CD14-positive monocyte (primary cell): ENCODE results near the gene TRAM2. TPM values are rescaled to one million over a fixed set of nuclear protein-coding genes. Genes with fewer than 3 reads are reported as not detected.

Experiments
- DNase-seq, 3 donors: peaks; one replicate each; pipeline ENCODE4 v3.0.0-alpha.2; 2011 to 2022
- H2AFZ ChIP-seq: 2 replicates; pipeline ENCODE4 v1.6.0; 2012; ENCODE audit warnings: mild to moderate bottlenecking, low read depth, low read length, inconsistent platforms; ENCODE audit not compliant: insufficient read depth, poor library complexity, severe bottlenecking
- H3K27ac ChIP-seq, 2 donors: 1 replicate in 1 of 2; 2 replicates in 1 of 2; pipeline ENCODE4 v1.5.1; 2012 to 2013; ENCODE audit warnings: low read length in 2 of 2, control low read depth in 1 of 2, inconsistent platforms in 1 of 2, low read depth in 1 of 2, mild to moderate bottlenecking in 1 of 2
- H3K27me3 ChIP-seq, 2 donors: one replicate each; pipeline versions ENCODE4 v1.6.0 to v1.6.1; 2011 to 2013; ENCODE audit warnings: low read length in 2 of 2; ENCODE audit not compliant: control insufficient read depth in 2 of 2, insufficient read depth in 2 of 2
- H3K36me3 ChIP-seq, 2 donors: replicated peaks in 1 of 2; 1 replicate in 1 of 2; 2 replicates in 1 of 2; pipeline versions ENCODE4 v1.5.1 to v1.6.1; 2012 to 2013; ENCODE audit warnings: low read length in 2 of 2, control low read depth in 1 of 2, inconsistent platforms in 1 of 2, mild to moderate bottlenecking in 1 of 2; ENCODE audit not compliant: insufficient read depth in 2 of 2, control insufficient read depth in 1 of 2
- H3K4me1 ChIP-seq, 2 donors: 1 replicate in 1 of 2; 2 replicates in 1 of 2; pipeline versions ENCODE4 v1.5.1 to v1.6.1; 2012 to 2013; ENCODE audit warnings: low read length in 2 of 2, control low read depth in 1 of 2, inconsistent platforms in 1 of 2, mild to moderate bottlenecking in 1 of 2, moderate library complexity in 1 of 2; ENCODE audit not compliant: insufficient read depth in 2 of 2, control insufficient read depth in 1 of 2
- H3K4me2 ChIP-seq: replicated peaks from 2 replicates; pipeline ENCODE3; 2012; ENCODE audit warnings: low read length, moderate library complexity, mild to moderate bottlenecking; ENCODE audit not compliant: poor library complexity, severe bottlenecking; ENCODE audit errors: extremely low read depth
- H3K4me3 ChIP-seq, 3 experiments: fragments of 200-600 bp in 1 of 3; sonication (generic) in 1 of 3; replicated peaks in 1 of 3; 1 replicate in 2 of 3; 2 replicates in 1 of 3; pipeline ENCODE4 v1.5.1; 2011 to 2013; ENCODE audit warnings: low read length in 3 of 3, mild to moderate bottlenecking in 3 of 3, control low read depth in 2 of 3, low read depth in 2 of 3, inconsistent platforms in 1 of 3, moderate library complexity in 1 of 3
- H3K79me2 ChIP-seq: 2 replicates; pipeline ENCODE4 v1.6.0; 2012; ENCODE audit warnings: mild to moderate bottlenecking, control low read depth, inconsistent platforms, low read length, moderate library complexity; ENCODE audit not compliant: insufficient read depth
- H3K9ac ChIP-seq: 2 replicates; pipeline ENCODE4 v1.6.0; 2017; ENCODE audit warnings: low read length, mild to moderate bottlenecking; ENCODE audit not compliant: insufficient read depth, poor library complexity, severe bottlenecking
- H3K9me3 ChIP-seq, 2 donors: replicated peaks in 1 of 2; 1 replicate in 1 of 2; 2 replicates in 1 of 2; pipeline versions ENCODE4 v1.5.1 to v1.6.1; 2012 to 2013; ENCODE audit warnings: low read length in 2 of 2, control low read depth in 1 of 2; ENCODE audit not compliant: control insufficient read depth in 1 of 2, insufficient read depth in 1 of 2
- H4K20me1 ChIP-seq: 2 replicates; pipeline ENCODE4 v1.6.0; 2012; ENCODE audit warnings: mild to moderate bottlenecking, low read length, control low read depth, moderate library complexity; ENCODE audit not compliant: insufficient read depth
- H3K27ac Mint-ChIP-seq, 7 donors: one replicate each; pipeline ENCODE4 v1.8.0; 2020; ENCODE audit warnings: mild to moderate bottlenecking in 7 of 7, mixed read lengths in 7 of 7, moderate library complexity in 6 of 7, inconsistent platforms in 2 of 7
- H3K27me3 Mint-ChIP-seq, 3 donors: one replicate each; pipeline ENCODE4 v1.8.0; 2021 to 2022; ENCODE audit warnings: low read depth in 3 of 3, mild to moderate bottlenecking in 3 of 3, mixed read lengths in 3 of 3, moderate library complexity in 3 of 3, inconsistent platforms in 1 of 3
- H3K36me3 Mint-ChIP-seq, 2 donors: one replicate each; pipeline ENCODE4 v1.8.0; 2020; ENCODE audit warnings: mixed read lengths in 2 of 2, inconsistent platforms in 1 of 2, mild to moderate bottlenecking in 1 of 2
- H3K4me1 Mint-ChIP-seq: one replicate; pipeline ENCODE4 v1.8.0; 2020; ENCODE audit warnings: mild to moderate bottlenecking, mixed read lengths
- H3K4me3 Mint-ChIP-seq, 2 donors: one replicate each; pipeline ENCODE4 v1.8.0; 2020; ENCODE audit warnings: mild to moderate bottlenecking in 2 of 2, mixed read lengths in 2 of 2, moderate library complexity in 1 of 2
- H3K9me3 Mint-ChIP-seq, 7 donors: one replicate each; pipeline ENCODE4 v1.8.0; 2020 to 2022; ENCODE audit warnings: mixed read lengths in 7 of 7, mild to moderate bottlenecking in 6 of 7, moderate library complexity in 6 of 7, inconsistent platforms in 2 of 7
- WGBS: methylation state at CpG from one replicate; pipeline ENCODE4 v1.1.5; 2013; ENCODE audit warnings: missing lambda C conversion rate; ENCODE audit not compliant: insufficient coverage; 5-methylcytosine and 5-hydroxymethylcytosine counted together
- intact Hi-C, 2 donors: fragments of 100-400 bp; cut with micrococcal nuclease; formaldehyde crosslinking; loops; one replicate each; pipeline versions ENCODE4 v1.15.0 to v1.15.1; 2023
- polyA plus RNA-seq, 3 donors: library from polyadenylated mRNA; depleted of rRNA in 1 of 3; unstranded in 2 of 3; stranded (reverse) in 1 of 3; fragments of 300-500 nt in 2 of 3; fragments of >200 nt in 1 of 3; fragmentation: Illumina TruSeq in 2 of 3; gene quantifications; 1 replicate in 2 of 3; 2 replicates in 1 of 3; pipeline ENCODE4 v1.2.3, GENCODE V29; 2012 to 2021
- TF ChIP-seq, protein P1 (sequence below): fragments of 200-600 bp; IDR thresholded peaks from one replicate; pipeline ENCODE4 v1.8.0; 2022; ENCODE audit warnings: antibody characterized with exemption, mild to moderate bottlenecking

TRAM2 gene
- polyA plus RNA-seq, 3 donors, result 4.7 to 11.7 (median 5.9) TPM

DNA sequence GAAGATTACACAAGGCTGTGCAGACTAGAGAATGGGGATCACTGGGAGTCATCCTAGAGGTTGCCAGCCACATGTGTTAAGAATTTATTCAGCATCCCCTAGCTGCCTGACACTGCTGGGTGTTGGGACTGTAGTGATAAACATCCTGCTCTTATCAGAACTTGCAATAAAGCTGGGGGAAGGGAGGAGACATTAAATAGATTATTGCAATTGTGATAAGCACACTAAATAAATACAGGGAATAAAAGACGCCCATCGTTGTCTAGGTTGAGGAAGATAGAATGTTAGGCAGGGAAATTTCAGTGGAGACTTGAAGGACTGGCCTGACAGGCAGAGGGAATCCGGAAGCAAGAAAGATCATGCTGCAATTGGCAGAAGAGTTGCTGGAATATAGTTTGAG is 33.2 kb upstream of the TRAM2 start:
- no peak overlapping the region for H3K4me2 ChIP-seq
- no peak for DNase-seq
- Mint-ChIP-seq H3K36me3 (no peaks in the 10 kb centered on the region), H3K4me1 (peaks cover 15% of the 10 kb centered on the region), H3K27ac (no peak overlapping the region), H3K9me3 (peaks cover 4 to 11% (median 7%) of the 10 kb centered on the region in 7 donors), H3K4me3 (no peak overlapping the region), H3K27me3 (no peaks in the 10 kb centered on the region)
- H4K20me1 ChIP-seq, result no peaks in the 10 kb centered on the region
- no peaks in the 10 kb centered on the region for H3K79me2 ChIP-seq
- no peak overlapping the region for H2AFZ ChIP-seq
- H3K9ac ChIP-seq, result no peak overlapping the region
- 100% methylated on average over 3 of the region's 3 CpGs for WGBS
- peaks cover 0 to 4% of the 10 kb centered on the region in 2 donors for H3K9me3 ChIP-seq
- no peaks in the 10 kb centered on the region for H3K27me3 ChIP-seq
- H3K4me3 ChIP-seq, result no peak overlapping the region
- peaks cover 10 to 12% of the 10 kb centered on the region in 2 donors for H3K4me1 ChIP-seq
- H3K36me3 ChIP-seq, result no peaks in the 10 kb centered on the region
- intact Hi-C loops, result no loop called here
- TF ChIP-seq, protein P1, sequence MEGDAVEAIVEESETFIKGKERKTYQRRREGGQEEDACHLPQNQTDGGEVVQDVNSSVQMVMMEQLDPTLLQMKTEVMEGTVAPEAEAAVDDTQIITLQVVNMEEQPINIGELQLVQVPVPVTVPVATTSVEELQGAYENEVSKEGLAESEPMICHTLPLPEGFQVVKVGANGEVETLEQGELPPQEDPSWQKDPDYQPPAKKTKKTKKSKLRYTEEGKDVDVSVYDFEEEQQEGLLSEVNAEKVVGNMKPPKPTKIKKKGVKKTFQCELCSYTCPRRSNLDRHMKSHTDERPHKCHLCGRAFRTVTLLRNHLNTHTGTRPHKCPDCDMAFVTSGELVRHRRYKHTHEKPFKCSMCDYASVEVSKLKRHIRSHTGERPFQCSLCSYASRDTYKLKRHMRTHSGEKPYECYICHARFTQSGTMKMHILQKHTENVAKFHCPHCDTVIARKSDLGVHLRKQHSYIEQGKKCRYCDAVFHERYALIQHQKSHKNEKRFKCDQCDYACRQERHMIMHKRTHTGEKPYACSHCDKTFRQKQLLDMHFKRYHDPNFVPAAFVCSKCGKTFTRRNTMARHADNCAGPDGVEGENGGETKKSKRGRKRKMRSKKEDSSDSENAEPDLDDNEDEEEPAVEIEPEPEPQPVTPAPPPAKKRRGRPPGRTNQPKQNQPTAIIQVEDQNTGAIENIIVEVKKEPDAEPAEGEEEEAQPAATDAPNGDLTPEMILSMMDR, result no peak
- H3K27ac ChIP-seq, result no peak overlapping the region

DNA sequence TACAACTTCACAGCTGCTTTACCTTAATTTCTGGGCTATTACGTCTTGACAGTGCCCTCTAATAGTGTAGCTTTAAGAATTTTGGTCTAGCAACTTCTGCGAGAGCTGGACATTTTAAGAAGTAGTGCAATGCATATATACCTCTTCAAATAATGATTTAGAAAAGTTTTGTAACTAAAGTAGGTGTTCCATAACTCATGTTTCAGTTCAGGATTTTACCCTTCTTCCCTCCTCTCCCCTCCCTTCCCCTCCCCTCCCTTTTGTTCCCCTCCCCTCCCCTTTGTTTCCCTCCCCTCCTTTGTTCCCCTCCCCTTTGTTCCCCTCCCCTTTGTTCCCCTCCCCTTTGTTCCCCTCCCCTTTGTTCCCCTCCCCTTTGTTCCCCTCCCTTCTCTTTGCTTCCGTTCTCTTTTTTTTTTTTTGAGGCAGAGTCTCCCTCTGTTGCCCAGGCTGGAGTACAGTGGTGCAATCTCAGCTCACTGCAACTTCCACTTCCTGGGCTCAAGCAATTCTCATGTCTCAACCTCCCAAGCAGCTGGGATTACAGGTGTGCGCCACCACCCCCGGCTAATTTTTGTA is 28.8 kb upstream of the TRAM2 start:
- no peak overlapping the region for H3K4me3 Mint-ChIP-seq
- TF ChIP-seq, protein P1, result no peak
- 33% methylated on average over 2 of the region's 5 CpGs for WGBS
- Histone ChIP-seq H3K36me3 (no peaks in the 10 kb centered on the region), H4K20me1 (no peaks in the 10 kb centered on the region), H3K79me2 (no peaks in the 10 kb centered on the region), H3K4me1 (peaks cover 7 to 18% of the 10 kb centered on the region in 2 donors), H3K9me3 (peaks cover 0 to 4% of the 10 kb centered on the region in 2 donors), H3K27me3 (no peaks in the 10 kb centered on the region), H3K9ac (no peak overlapping the region), H2AFZ (no peak overlapping the region), H3K27ac (peak overlapping the region in 1 of 2 donors; percentile 1), H3K4me2 (no peak overlapping the region), H3K4me3 (no peak overlapping the region)
- peak overlapping the region in 5 of 7 donors; percentile 11 to 70 (median 15) for H3K27ac Mint-ChIP-seq
- no peaks in the 10 kb centered on the region for H3K36me3 Mint-ChIP-seq
- H3K9me3 Mint-ChIP-seq, result peaks cover 4 to 10% (median 7%) of the 10 kb centered on the region in 7 donors
- peaks cover 0 to 2% (median 0%) of the 10 kb centered on the region in 3 donors for H3K27me3 Mint-ChIP-seq
- peaks cover 12% of the 10 kb centered on the region for H3K4me1 Mint-ChIP-seq
- peak in 1 of 3 donors; percentile 18 for DNase-seq
- intact Hi-C loops, result no loop called here
